Thyroid gland (tissue), 4 donors: ENCODE results near the gene SLC35D3.

ENCODE experiments used
- CTCF ChIP-seq, 6 experiments: fragments of 200-600 bp in 3 of 6; fragments of 450-650 bp in 3 of 6; sonication (generic) in 3 of 6; IDR thresholded peaks; one replicate each; pipeline ENCODE4 v1.5.1; 2016 to 2019; ENCODE audit warnings: antibody characterized with exemption in 6 of 6, mild to moderate bottlenecking in 2 of 6, inconsistent platforms in 1 of 6, moderate library complexity in 1 of 6
- POLR2A ChIP-seq, 2 donors: fragments of 450-650 bp; IDR thresholded peaks; one replicate each; pipeline ENCODE4 v1.6.1; 2017; ENCODE audit warnings: antibody characterized with exemption in 2 of 2, mild to moderate bottlenecking in 2 of 2, moderate library complexity in 1 of 2

- no peak for TF ChIP-seq CTCF (IDR thresholded peaks at IDR 0.05)
- TF ChIP-seq POLR2A (IDR thresholded peaks at IDR 0.05): no peak
These were observed 39.7 kb downstream of the SLC35D3 start for GRCh38 chr6:136961848-136962247.
